ENCODE measurements around the gene KCND1. TPM values are rescaled to one million over a fixed set of nuclear protein-coding genes. Genes with fewer than 3 reads are reported as not detected.
A peak's percentile ranks its signal among the peaks of the same experiment; 100 is the strongest.

Gene KCND1
- total RNA-seq (ENCODE audit: unreplicated experiment): 6.0 TPM
- long read RNA-seq: 0 reads

GRCh38 chrX:48971249-48972219 lies at the start of gene KCND1:
KCND1 (minus strand) TSS chrX:48971844; CDS start chrX:48970271, 1,573 bp downstream.
- peaks cover 5% of the 10 kb centered on the region for H3K4me1 Mint-ChIP-seq (ENCODE audit: unreplicated experiment)
- TF ChIP-seq, protein P1, sequence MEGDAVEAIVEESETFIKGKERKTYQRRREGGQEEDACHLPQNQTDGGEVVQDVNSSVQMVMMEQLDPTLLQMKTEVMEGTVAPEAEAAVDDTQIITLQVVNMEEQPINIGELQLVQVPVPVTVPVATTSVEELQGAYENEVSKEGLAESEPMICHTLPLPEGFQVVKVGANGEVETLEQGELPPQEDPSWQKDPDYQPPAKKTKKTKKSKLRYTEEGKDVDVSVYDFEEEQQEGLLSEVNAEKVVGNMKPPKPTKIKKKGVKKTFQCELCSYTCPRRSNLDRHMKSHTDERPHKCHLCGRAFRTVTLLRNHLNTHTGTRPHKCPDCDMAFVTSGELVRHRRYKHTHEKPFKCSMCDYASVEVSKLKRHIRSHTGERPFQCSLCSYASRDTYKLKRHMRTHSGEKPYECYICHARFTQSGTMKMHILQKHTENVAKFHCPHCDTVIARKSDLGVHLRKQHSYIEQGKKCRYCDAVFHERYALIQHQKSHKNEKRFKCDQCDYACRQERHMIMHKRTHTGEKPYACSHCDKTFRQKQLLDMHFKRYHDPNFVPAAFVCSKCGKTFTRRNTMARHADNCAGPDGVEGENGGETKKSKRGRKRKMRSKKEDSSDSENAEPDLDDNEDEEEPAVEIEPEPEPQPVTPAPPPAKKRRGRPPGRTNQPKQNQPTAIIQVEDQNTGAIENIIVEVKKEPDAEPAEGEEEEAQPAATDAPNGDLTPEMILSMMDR (IDR thresholded peaks at IDR 0.05; ENCODE audit: unreplicated experiment): no peak
- H3K27me3 Mint-ChIP-seq (ENCODE audit: unreplicated experiment): peaks cover 8% of the 10 kb centered on the region
- no peak within 1 kb of the TSS for H3K27ac Mint-ChIP-seq (ENCODE audit: unreplicated experiment)
- DNase-seq (ENCODE audit: low spot score): peak; percentile 25
- no peaks in the 10 kb centered on the region for H3K9me3 Mint-ChIP-seq (ENCODE audit: unreplicated experiment)
- peaks cover 19% of the 10 kb centered on the region for H3K36me3 Mint-ChIP-seq (ENCODE audit: low read depth, unreplicated experiment)
- peak within 1 kb of the TSS; percentile 56 for H3K4me3 Mint-ChIP-seq (ENCODE audit: unreplicated experiment)

GRCh38 chrX:49019599-49020249 lies 48.1 kb upstream of the KCND1 start:
- H3K36me3 Mint-ChIP-seq (ENCODE audit: low read depth, unreplicated experiment): no peaks in the 10 kb centered on the region
- no peaks in the 10 kb centered on the region for H3K9me3 Mint-ChIP-seq (ENCODE audit: unreplicated experiment)
- TF ChIP-seq, protein P1 (IDR thresholded peaks at IDR 0.05; ENCODE audit: unreplicated experiment): no peak
- no peak for DNase-seq (ENCODE audit: low spot score)
- no peak overlapping the region for H3K4me3 Mint-ChIP-seq (ENCODE audit: unreplicated experiment)
- no peaks in the 10 kb centered on the region for H3K27me3 Mint-ChIP-seq (ENCODE audit: unreplicated experiment)
- H3K4me1 Mint-ChIP-seq (ENCODE audit: unreplicated experiment): no peaks in the 10 kb centered on the region
- no peak overlapping the region for H3K27ac Mint-ChIP-seq (ENCODE audit: unreplicated experiment)

DNA sequence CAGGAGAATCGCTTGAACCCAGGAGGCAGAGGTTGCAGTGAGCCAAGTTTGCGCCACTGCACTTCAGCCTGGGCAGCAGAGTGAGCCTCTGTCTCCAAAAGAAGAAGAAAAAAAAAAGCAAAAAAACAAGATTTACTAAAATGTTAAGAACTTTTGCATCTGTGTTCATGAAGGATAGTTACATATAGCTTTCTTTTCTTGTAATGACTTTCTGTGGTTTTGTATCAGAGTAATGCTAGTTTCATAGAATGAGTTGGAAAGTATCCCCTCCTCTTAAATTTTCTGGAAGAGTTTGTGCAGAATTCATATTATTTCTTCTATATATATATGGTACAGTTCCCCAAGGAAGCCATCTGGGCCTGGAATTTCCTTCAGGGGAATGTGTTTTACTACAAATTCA lies 47.4 kb upstream of the KCND1 start:
- no peak overlapping the region for H3K4me3 Mint-ChIP-seq (ENCODE audit: unreplicated experiment)
- TF ChIP-seq, protein P1 (IDR thresholded peaks at IDR 0.05; ENCODE audit: unreplicated experiment): no peak
- no peaks in the 10 kb centered on the region for H3K36me3 Mint-ChIP-seq (ENCODE audit: low read depth, unreplicated experiment)
- H3K9me3 Mint-ChIP-seq (ENCODE audit: unreplicated experiment): no peaks in the 10 kb centered on the region
- no peaks in the 10 kb centered on the region for H3K27me3 Mint-ChIP-seq (ENCODE audit: unreplicated experiment)
- H3K4me1 Mint-ChIP-seq (ENCODE audit: unreplicated experiment): no peaks in the 10 kb centered on the region
- no peak overlapping the region for H3K27ac Mint-ChIP-seq (ENCODE audit: unreplicated experiment)
- DNase-seq (ENCODE audit: low spot score): no peak

- H3K9me3 Mint-ChIP-seq (ENCODE audit: unreplicated experiment): no peaks in the 10 kb centered on the region
- H3K36me3 Mint-ChIP-seq (ENCODE audit: low read depth, unreplicated experiment): peaks cover 2% of the 10 kb centered on the region
- H3K27ac Mint-ChIP-seq (ENCODE audit: unreplicated experiment): no peak overlapping the region
- TF ChIP-seq, protein P1 (IDR thresholded peaks at IDR 0.05; ENCODE audit: unreplicated experiment): no peak
- peaks cover 14% of the 10 kb centered on the region for H3K4me1 Mint-ChIP-seq (ENCODE audit: unreplicated experiment)
- DNase-seq (ENCODE audit: low spot score): no peak
- H3K4me3 Mint-ChIP-seq (ENCODE audit: unreplicated experiment): no peak overlapping the region
- peaks cover 6% of the 10 kb centered on the region for H3K27me3 Mint-ChIP-seq (ENCODE audit: unreplicated experiment)
Measured at GRCh38 chrX:49003696-49004095, 32.1 kb upstream of the KCND1 start.

Data from endothelial cell (in vitro differentiated cells).